H1 (cell line): ENCODE data around the gene VAV2. TPM values are rescaled to one million over a fixed set of nuclear protein-coding genes. Genes with fewer than 3 reads are reported as not detected.

Experiments
- USF2 ChIP-seq: IDR thresholded peaks from 2 replicates; pipeline ENCODE4 v1.6.1; 2011; ENCODE audit warnings: low read length, improper control_type of control experiment
- polyA plus RNA-seq, 7 experiments: library from polyadenylated mRNA; depleted of rRNA in 3 of 7; stranded (reverse) in 5 of 7; unstranded in 2 of 7; fragments of >200 nt in 5 of 7; fragments of 200-250 nt in 2 of 7; gene quantifications; 1 replicate in 5 of 7; 2 replicates in 1 of 7; 4 replicates in 1 of 7; pipeline versions ENCODE4 v1.2.1 to v1.2.3, GENCODE V29; 2011 to 2013; ENCODE audit warnings: missing spikeins in 2 of 7, mixed read lengths in 2 of 7
- total RNA-seq: library from RNA; stranded (reverse); fragmentation: NEBNext Ultra II Directional; extraction: Animal tissue kit (Norgen Biotek cat#: 25700); gene quantifications from 2 replicates; pipeline ENCODE4 v1.2.1, GENCODE V29; 2021

VAV2 gene
- total and polyA plus RNA-seq, 2 of the 8 experiments (the other 6 are each of a cell fraction or from before 2014, with no cell fraction given): 13.6 to 37.6 TPM

- TF ChIP-seq USF2: no peak
Measured at GRCh38 chr9:133786371-133786753, 205.8 kb downstream of the VAV2 start (continued).
